NCI-H82 treated with DMSO at 0.1 percent for 48 hours (cell line): ENCODE results near the gene SSBP3.
"Not testable (repeated sequence)": the region's sequence is repeated elsewhere in the genome, so short reads cannot be mapped to it uniquely, and the experiment has no call there.

Experiments used
- DNase-seq: peaks from one replicate; lab custom pipeline; 2025; ENCODE audit not compliant: unreplicated experiment; lab: John Stamatoyannopoulos, UW

The SSBP3 gene

DNA sequence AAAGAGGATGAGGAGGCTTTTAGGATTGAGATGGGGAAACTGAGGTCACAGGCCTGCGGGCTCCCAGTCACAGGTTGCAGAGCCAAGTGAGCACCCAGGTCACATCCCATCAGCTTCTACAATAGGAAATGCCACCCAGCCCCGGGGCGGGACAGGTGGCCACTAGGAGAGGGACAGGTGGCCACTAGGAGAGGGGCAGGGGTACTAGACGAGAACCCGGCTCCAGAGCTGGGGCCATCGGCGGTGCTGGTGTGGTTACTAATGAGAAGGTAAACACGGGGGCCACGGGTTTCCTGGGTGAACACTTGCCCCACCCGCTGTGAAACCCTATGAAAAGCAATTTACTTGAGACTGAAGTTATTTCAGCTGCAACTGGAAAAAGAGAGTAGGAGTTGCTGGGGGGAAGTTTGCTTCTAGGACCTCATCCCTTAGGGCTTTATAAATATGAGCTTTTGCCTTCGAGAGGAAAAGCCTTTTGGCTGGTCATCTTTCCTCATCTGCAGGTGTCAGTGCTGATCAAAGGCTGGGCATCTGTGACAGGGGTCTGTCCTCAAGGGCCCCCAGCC lies 153.7 kb downstream of the SSBP3 start:
- DNase-seq, result no peak

- no peak for DNase-seq
Measured at GRCh38 chr1:54250670-54251069, 155.5 kb downstream of the SSBP3 start.

- DNase-seq, result no peak
Measured at GRCh38 chr1:54249819-54250435, 156.3 kb downstream of the SSBP3 start.

DNA sequence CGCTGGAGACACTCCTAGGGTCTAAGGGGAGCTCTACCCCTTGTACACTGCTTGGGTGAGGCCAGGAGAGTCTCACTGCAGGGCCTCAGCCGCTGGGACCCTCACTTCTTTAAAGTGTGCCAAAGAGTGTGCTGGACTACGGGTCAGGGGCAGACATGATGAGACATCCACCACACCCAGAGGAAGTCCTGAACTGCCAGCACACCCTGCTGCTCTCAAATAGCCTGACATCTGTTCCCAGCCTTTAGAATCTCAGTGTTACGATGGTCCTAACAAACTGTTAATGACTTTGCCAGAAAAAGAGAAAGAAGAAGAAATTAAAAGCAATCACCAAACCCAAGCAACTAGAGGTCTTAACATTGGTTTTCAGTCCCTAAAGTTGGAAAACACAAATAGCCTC lies 157.2 kb downstream of the SSBP3 start:
- DNase-seq, result no peak

GRCh38 chr1:54247863-54248515 lies 158.2 kb downstream of the SSBP3 start:
- DNase-seq, result no peak

GRCh38 chr1:54246116-54246721 lies 160.0 kb downstream of the SSBP3 start:
- DNase-seq, result peak; percentile 88

GRCh38 chr1:54245501-54245900 lies 160.7 kb downstream of the SSBP3 start:
- DNase-seq, result no peak

DNA sequence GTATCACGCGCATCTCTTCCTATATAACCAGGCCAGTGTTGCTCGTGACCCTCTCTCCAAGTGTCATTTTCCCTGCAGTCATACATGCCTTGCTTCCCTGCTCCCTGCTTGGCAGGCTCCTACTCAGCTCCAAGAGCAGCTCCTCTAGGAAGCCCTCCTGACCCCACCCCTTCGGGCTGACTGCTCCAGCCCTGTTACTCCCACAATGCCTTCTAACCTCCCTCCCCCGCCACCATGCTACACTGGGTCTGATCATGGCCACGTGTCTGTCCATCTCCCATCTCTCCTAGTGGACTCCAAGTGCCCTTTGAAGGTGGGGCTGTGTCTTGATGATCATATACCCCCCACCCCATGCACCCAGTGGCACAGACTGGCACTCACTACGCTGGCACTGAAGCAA lies 161.5 kb downstream of the SSBP3 start:
- no peak for DNase-seq

DNA sequence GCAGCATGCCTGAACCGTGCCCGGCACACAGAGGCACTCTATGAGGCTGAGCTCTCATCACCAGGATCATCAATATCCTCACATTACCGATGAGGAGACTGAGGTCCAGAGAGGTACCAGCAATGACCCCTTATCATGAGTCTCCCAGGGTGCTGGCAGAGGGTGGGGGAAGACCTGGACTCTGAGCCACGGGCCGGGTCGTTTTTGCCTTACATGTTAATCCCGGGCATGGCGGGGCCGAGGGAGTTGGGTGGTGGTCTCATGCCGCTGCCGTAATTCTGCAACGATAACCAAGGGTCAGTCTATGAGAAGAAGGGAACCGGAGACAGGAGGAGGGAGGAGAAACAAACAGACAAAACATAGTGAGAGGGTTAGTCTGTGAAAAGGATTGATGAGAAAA lies 163.2 kb downstream of the SSBP3 start:
- DNase-seq, result no peak

GRCh38 chr1:54241364-54241763 lies 164.8 kb downstream of the SSBP3 start:
- no peak for DNase-seq

DNA sequence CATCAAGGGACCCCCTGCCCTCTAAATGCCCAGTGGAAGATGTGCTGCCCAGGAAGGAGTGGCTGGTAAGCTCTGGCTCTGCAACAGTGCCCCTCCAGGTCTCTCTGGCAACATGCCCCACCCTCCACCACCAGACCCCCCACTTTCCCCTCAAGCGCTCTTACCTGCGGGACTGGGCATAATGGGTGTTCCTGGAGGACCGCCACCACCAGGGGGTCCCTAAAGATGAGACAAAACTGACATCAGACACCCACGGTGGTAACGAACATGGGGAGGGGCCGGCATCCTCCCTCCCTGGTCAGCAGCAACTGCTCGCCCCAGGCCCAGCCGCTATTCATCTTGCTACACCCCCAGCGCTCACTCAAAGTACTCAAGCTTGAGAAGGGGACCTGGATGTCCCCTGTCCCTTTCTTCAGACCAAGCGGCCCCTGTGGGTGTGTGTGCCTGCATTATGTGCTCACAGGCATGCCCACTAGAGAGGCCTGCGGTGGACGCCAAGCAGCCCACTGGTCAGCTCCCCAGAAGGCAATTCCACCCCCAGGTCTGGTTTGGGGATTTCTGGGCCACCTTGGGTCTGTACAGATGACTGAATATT lies 165.4 kb downstream of the SSBP3 start:
- DNase-seq, result no peak

DNA sequence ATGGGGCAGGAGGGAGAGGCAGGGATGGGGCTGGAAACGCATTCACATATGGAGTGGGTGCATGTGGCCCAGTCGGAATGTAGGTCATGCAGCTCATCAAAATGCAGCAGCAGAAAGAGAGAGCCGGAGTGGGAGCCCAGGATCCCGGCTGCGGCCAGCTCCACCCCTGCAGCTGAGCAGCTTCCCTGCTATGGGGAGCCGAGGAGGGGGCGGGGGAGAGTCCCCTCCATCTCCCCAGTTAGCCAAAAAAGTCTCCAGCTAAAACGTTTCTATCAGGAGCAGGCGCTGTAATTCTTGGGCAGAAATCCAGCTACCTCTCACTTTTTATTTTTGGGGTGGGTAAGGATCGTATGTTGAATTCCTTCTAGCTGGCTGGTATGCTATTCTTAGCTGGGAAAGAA lies 166.6 kb downstream of the SSBP3 start:
- no peak for DNase-seq

- DNase-seq, result no peak
Measured at GRCh38 chr1:54239035-54239383, 167.2 kb downstream of the SSBP3 start.

DNA sequence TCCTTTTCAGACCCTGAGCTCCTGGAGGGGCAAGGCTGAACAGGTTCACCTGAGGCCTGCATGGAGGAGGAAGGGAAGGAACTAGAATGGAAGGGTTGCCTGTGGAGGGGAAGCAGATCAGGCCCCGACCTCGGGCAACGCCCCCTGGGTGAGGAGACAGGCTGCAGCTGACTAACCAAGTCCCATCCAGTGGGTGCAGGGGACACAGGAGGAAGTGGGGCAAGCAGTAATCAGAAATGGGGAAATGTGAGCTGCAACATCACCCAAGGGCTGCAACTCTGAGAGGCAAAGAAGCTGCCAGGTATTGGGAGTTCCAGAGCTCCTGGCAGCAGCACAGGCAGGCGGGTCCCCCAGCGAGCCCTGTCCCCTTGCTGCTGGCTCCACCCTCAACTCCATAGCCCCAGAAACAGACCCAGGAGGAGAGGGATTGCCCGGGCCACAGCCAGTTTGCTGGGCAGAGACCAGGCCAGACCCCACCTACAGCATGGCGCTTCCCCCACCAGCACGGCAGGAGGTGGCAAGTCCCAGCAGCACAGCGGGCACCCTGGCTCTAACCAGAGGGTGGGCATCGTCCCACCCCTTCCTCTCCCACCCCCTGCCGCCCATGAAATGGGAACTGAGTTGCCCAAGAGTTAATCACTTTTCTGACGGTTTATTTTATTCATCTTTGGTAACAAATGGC lies 167.7 kb downstream of the SSBP3 start:
- DNase-seq, result no peak

- DNase-seq, result no peak
Measured at GRCh38 chr1:54237586-54237985, 168.6 kb downstream of the SSBP3 start.

GRCh38 chr1:54234284-54234683 lies 171.9 kb downstream of the SSBP3 start:
- DNase-seq, result peak; percentile 66

DNA sequence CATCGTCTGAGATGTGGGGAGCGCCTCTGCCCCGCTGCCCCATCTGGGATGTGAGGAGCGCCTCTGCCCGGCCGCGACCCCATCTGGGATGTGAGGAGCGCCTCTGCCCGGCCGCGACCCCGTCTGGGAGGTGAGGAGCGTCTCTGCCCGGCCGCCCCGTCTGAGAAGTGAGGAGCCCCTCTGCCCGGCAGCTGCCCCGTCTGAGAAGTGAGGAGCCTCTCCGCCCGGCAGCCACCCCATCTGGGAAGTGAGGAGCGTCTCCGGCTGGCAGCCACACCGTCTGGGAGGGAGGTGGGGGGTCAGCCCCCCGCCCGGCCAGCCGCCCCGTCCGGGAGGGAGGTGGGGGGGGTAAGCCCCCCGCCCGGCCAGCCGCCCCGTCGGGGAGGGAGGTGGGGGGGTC lies 173.0 kb downstream of the SSBP3 start:
- DNase-seq, result not testable (repeated sequence)

DNA sequence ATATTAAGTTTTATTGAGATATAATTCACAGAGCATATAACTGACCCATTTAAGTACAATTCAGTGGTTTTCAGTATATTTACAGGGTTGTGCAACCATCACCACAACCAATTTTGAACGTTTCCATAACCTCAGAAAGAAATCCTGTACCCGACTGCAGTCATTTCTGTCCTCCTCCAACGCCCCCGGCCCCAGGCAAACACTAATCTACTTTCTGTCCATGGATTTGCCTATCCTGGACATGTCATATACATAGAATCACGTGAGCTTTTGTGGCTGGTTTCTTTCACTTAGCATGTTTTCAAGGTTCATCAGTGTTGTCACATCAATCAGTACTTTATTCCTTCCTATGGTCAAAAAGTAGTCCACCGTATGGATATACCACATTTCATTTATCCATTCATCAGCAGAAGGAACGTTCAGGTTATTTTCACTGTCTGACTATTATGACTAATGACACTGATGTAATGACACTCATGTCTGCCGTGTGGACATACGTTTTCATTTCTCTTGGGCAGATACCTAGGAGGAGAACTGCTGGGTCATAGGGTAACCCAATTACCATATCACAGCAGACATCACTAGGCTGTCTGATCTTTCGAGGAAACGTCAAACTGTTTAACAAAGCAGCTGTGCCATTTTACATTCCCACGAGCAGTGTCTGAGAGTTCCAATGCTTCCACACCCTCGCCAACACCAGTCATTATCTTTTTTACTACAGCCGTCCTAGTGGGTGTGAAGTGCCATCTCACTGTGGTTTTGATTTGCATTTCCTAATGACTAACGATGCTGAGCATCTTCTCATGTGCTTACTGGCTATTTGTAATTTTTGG lies 175.5 kb downstream of the SSBP3 start:
- no peak for DNase-seq

DNA sequence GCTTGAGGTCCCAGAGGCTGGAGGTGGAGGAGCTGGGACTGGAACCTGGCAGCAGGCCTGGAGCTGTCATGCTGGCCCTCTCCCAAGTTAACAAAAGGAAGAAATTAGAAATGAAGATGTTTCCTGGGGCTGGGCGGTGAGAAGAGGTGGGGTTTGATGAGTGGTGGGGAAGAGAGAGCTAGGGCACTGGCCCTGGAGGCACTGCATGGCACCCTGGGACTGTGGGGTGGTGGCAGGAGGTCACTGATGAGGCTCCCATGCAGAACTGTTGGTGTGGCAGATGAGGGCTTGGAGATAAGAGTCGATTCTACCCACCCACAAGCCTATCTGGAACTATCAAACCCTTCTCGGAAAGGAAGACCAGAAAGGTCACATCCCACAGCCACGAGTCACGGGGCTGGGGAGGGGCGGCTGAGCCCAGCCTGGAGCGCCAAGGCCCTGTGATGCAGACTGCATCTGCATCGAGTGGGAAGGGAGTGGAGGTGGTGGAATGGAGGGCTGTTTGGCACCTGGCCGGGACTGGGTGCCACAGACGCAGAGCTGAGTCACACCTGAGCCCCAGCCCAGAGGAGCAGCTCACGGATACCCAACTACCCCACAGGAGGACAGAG lies 176.8 kb downstream of the SSBP3 start:
- no peak for DNase-seq

- no peak for DNase-seq
Measured at GRCh38 chr1:54228638-54229079, 177.5 kb downstream of the SSBP3 start.
